ENCODE results near the gene NPAS3. TPM values are rescaled to one million over a fixed set of nuclear protein-coding genes. Genes with fewer than 3 reads are reported as not detected.

The NPAS3 gene
- total and polyA plus RNA-seq, 11 donors: 0.15 to 3.4 (median 0.92) TPM

- Histone ChIP-seq H3K9me3 (no peaks in the 10 kb centered on the region), H3K4me3 (no peak overlapping the region), H3K27me3 (no peaks in the 10 kb centered on the region), H3K4me1 (no peaks in the 10 kb centered on the region), H3K36me3 (no peaks in the 10 kb centered on the region), H3K27ac (no peak overlapping the region)
- no peak for ATAC-seq
- WGBS, 4 donors: 80 to 85% (median 84%) methylated on average over 5 of the region's 5 CpGs
- intact Hi-C loops (cut with DNase I): no loop called here
- TF ChIP-seq POLR2A (IDR thresholded peaks at IDR 0.05): no peak
- no peak for TF ChIP-seq CTCF (IDR thresholded peaks at IDR 0.05)
- DNase-seq: no peak
These were observed 672.9 kb downstream of the NPAS3 start for GRCh38 chr14:33611405-33612196.

GRCh38 chr14:33612197-33612505, 673.5 kb downstream of the NPAS3 start:
- intact Hi-C loops (cut with DNase I): no loop called here
- Histone ChIP-seq H3K27me3 (no peaks in the 10 kb centered on the region), H3K36me3 (no peaks in the 10 kb centered on the region), H3K9me3 (no peaks in the 10 kb centered on the region), H3K4me1 (no peaks in the 10 kb centered on the region), H3K27ac (no peak overlapping the region), H3K4me3 (no peak overlapping the region)
- DNase-seq: no peak
- WGBS, 4 donors: 73 to 82% (median 75%) methylated on average over 6 of the region's 6 CpGs
- no peak for ATAC-seq
- no peak for TF ChIP-seq CTCF (IDR thresholded peaks at IDR 0.05)
- TF ChIP-seq POLR2A (IDR thresholded peaks at IDR 0.05): no peak

GRCh38 chr14:33617154-33617553, 678.5 kb downstream of the NPAS3 start:
- H3K9me3 ChIP-seq: no peaks in the 10 kb centered on the region
- DNase-seq: no peak
- H3K36me3 ChIP-seq: no peaks in the 10 kb centered on the region
- no peak overlapping the region for H3K4me3 ChIP-seq
- intact Hi-C loops (cut with DNase I): no loop called here
- WGBS, 4 donors: 85 to 90% (median 88%) methylated on average over 3 of the region's 3 CpGs
- H3K27me3 ChIP-seq: no peaks in the 10 kb centered on the region
- no peaks in the 10 kb centered on the region for H3K4me1 ChIP-seq
- TF ChIP-seq POLR2A (IDR thresholded peaks at IDR 0.05) (no peak), CTCF (IDR thresholded peaks at IDR 0.05) (no peak)
- H3K27ac ChIP-seq: no peak overlapping the region
- ATAC-seq: no peak

- Histone ChIP-seq H3K9me3 (no peaks in the 10 kb centered on the region), H3K4me3 (no peak overlapping the region), H3K36me3 (no peaks in the 10 kb centered on the region), H3K27ac (no peak overlapping the region), H3K27me3 (no peaks in the 10 kb centered on the region), H3K4me1 (no peaks in the 10 kb centered on the region)
- no peak for ATAC-seq
- WGBS, 4 donors: 69 to 80% (median 73%) methylated on average over 6 of the region's 6 CpGs
- intact Hi-C loops (cut with DNase I): no loop called here
- TF ChIP-seq CTCF (IDR thresholded peaks at IDR 0.05) (no peak), POLR2A (IDR thresholded peaks at IDR 0.05) (no peak)
- DNase-seq: no peak
These were observed 679.9 kb downstream of the NPAS3 start for GRCh38 chr14:33618361-33619105.
